ENCODE results near the gene KANK2.

KANK2 gene

GRCh38 chr19:11230621-11231386 is 33.5 kb upstream of the KANK2 start:
- no peak overlapping the region for H3K9ac ChIP-seq (ENCODE audit: low read length)

GRCh38 chr19:11227195-11227886 is 30.0 kb upstream of the KANK2 start:
- Histone ChIP-seq H3K9me2 (ENCODE audit: low read depth, low read length) (no peaks in the 10 kb centered on the region), H3K27ac (ENCODE audit: low read depth, low read length, poor library complexity, severe bottlenecking) (no peak overlapping the region), H3K9ac (ENCODE audit: low read length) (no peak overlapping the region), H3K9me3 (ENCODE audit: low read length) (no peaks in the 10 kb centered on the region), H3K4me3 (ENCODE audit: low read depth, low read length, poor library complexity, severe bottlenecking) (no peak overlapping the region), H4K20me1 (ENCODE audit: insufficient read depth, low read length) (no peaks in the 10 kb centered on the region), H2AFZ (ENCODE audit: low read length) (no peak overlapping the region), H3K27me3 (ENCODE audit: insufficient read depth, low read length) (no peaks in the 10 kb centered on the region), H3K4me2 (ENCODE audit: low read length) (peak overlapping the region; percentile 32; the same call in 1 of the 2 replicates), H3F3A (ENCODE audit: insufficient read depth, low read length) (no peaks in the 10 kb centered on the region), H3K4me1 (ENCODE audit: insufficient read depth, low read length, severe bottlenecking) (no peaks in the 10 kb centered on the region), H3K36me3 (ENCODE audit: insufficient read depth, low read length) (peaks cover 4% of the 10 kb centered on the region), H3K79me2 (ENCODE audit: insufficient read depth, low read length) (no peaks in the 10 kb centered on the region)
- TF ChIP-seq CTCF (IDR thresholded peaks at IDR 0.05; ENCODE audit: low read length): peak; percentile 79
- TF ChIP-seq EZH2 (IDR thresholded peaks at IDR 0.05; ENCODE audit: borderline replicate concordance, low read length): no peak

More at GRCh38 chr19:11230621-11231386, 33.5 kb upstream of the KANK2 start:
- Histone ChIP-seq H3K4me2 (ENCODE audit: low read length) (no peak overlapping the region), H3F3A (ENCODE audit: insufficient read depth, low read length) (no peaks in the 10 kb centered on the region), H3K4me1 (ENCODE audit: insufficient read depth, low read length, severe bottlenecking) (no peaks in the 10 kb centered on the region), H3K9me2 (ENCODE audit: low read depth, low read length) (no peaks in the 10 kb centered on the region), H3K79me2 (ENCODE audit: insufficient read depth, low read length) (no peaks in the 10 kb centered on the region), H3K9me3 (ENCODE audit: low read length) (no peaks in the 10 kb centered on the region), H4K20me1 (ENCODE audit: insufficient read depth, low read length) (no peaks in the 10 kb centered on the region), H3K27me3 (ENCODE audit: insufficient read depth, low read length) (no peaks in the 10 kb centered on the region), H3K27ac (ENCODE audit: low read depth, low read length, poor library complexity, severe bottlenecking) (no peak overlapping the region), H2AFZ (ENCODE audit: low read length) (no peak overlapping the region), H3K36me3 (ENCODE audit: insufficient read depth, low read length) (peaks cover 12% of the 10 kb centered on the region), H3K4me3 (ENCODE audit: low read depth, low read length, poor library complexity, severe bottlenecking) (no peak overlapping the region)
- TF ChIP-seq EZH2 (IDR thresholded peaks at IDR 0.05; ENCODE audit: borderline replicate concordance, low read length) (no peak), CTCF (IDR thresholded peaks at IDR 0.05; ENCODE audit: low read length) (no peak)

GRCh38 chr19:11226716-11227166 is 29.4 kb upstream of the KANK2 start:
- no peaks in the 10 kb centered on the region for H3K9me2 ChIP-seq (ENCODE audit: low read depth, low read length)

More at GRCh38 chr19:11226716-11227166, 29.4 kb upstream of the KANK2 start:
- Histone ChIP-seq H3K27me3 (ENCODE audit: insufficient read depth, low read length) (no peaks in the 10 kb centered on the region), H3K4me2 (ENCODE audit: low read length) (no peak overlapping the region), H4K20me1 (ENCODE audit: insufficient read depth, low read length) (no peaks in the 10 kb centered on the region), H3K4me1 (ENCODE audit: insufficient read depth, low read length, severe bottlenecking) (no peaks in the 10 kb centered on the region), H2AFZ (ENCODE audit: low read length) (no peak overlapping the region), H3K9me3 (ENCODE audit: low read length) (no peaks in the 10 kb centered on the region), H3F3A (ENCODE audit: insufficient read depth, low read length) (no peaks in the 10 kb centered on the region), H3K4me3 (ENCODE audit: low read depth, low read length, poor library complexity, severe bottlenecking) (no peak overlapping the region), H3K27ac (ENCODE audit: low read depth, low read length, poor library complexity, severe bottlenecking) (no peak overlapping the region), H3K36me3 (ENCODE audit: insufficient read depth, low read length) (peaks cover 4% of the 10 kb centered on the region), H3K79me2 (ENCODE audit: insufficient read depth, low read length) (no peaks in the 10 kb centered on the region), H3K9ac (ENCODE audit: low read length) (no peak overlapping the region)
- no peak for TF ChIP-seq CTCF (IDR thresholded peaks at IDR 0.05; ENCODE audit: low read length)
- TF ChIP-seq EZH2 (IDR thresholded peaks at IDR 0.05; ENCODE audit: borderline replicate concordance, low read length): no peak

Measured in OCI-LY1 (cell line).